ENCODE data around the gene CDKN1A.
A peak's percentile ranks its signal among the peaks of the same experiment; 100 is the strongest.
"Not testable (repeated sequence)": the region's sequence is repeated elsewhere in the genome, so short reads cannot be mapped to it uniquely, and the experiment has no call there.

CDKN1A gene

GRCh38 chr6:36712816-36713215, 34.3 kb downstream of the CDKN1A start:
- in situ Hi-C loops (cut with MboI; ENCODE audit: low pct_unique_long_range_greater_than_20kb, low sequenced_read_pairs): no loop called here
- DNase-seq: no peak

GRCh38 chr6:36713846-36714245, 35.3 kb downstream of the CDKN1A start:
- in situ Hi-C loops (cut with MboI; ENCODE audit: low pct_unique_long_range_greater_than_20kb, low sequenced_read_pairs): no loop called here
- DNase-seq: no peak

DNA sequence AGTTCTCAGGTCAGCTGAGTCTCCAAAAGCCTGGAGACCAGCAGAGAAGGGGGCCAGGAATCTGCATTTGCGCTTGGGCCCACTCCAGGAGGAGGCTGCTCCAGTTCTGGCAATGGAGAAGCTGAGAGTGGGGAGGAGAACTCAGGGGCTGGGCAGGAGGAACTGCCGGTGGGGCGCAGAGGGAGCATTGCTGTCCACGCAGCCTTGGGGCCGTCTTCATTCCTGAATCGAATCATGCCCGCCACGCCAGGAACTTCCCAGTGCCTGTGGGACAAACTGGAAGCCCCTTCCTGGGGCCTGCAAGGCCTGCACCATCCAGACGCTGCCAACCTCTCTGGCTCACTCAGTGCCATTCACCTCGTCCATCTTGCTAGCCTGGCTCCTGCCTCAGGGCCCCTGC, 36.0 kb downstream of the CDKN1A start:
- no peak for DNase-seq
- in situ Hi-C loops (cut with MboI; ENCODE audit: low pct_unique_long_range_greater_than_20kb, low sequenced_read_pairs): no loop called here

DNA sequence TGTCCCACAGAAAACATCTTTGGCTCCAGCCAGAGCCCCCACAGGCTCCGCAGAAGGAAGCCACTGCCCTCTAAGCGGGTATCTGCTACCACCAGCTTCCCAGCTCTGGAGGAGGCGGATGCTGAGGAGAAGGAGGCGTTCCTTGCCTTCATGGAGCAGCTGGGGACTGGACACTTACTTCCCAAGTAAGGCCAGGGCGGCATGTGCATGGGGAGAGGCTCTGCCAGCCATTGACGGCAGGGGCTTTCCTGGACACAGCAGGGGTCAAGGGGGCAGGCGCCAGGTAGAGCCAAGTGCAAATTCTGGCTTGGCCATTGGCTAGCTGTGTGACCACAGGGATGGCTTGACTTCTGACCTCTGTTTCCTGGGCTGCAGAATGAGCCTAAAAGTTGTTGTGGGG, 37.0 kb downstream of the CDKN1A start:
- in situ Hi-C loops (cut with MboI; ENCODE audit: low pct_unique_long_range_greater_than_20kb, low sequenced_read_pairs): no loop called here
- no peak for DNase-seq

GRCh38 chr6:36716476-36717093, 38.1 kb downstream of the CDKN1A start:
- DNase-seq: no peak

GRCh38 chr6:36717231-36717825, 38.8 kb downstream of the CDKN1A start:
- DNase-seq: no peak
- in situ Hi-C loops (cut with MboI; ENCODE audit: low pct_unique_long_range_greater_than_20kb, low sequenced_read_pairs): no loop called here

More at GRCh38 chr6:36716476-36717093, 38.1 kb downstream of the CDKN1A start:
- in situ Hi-C loops (cut with MboI; ENCODE audit: low pct_unique_long_range_greater_than_20kb, low sequenced_read_pairs): no loop called here

DNA sequence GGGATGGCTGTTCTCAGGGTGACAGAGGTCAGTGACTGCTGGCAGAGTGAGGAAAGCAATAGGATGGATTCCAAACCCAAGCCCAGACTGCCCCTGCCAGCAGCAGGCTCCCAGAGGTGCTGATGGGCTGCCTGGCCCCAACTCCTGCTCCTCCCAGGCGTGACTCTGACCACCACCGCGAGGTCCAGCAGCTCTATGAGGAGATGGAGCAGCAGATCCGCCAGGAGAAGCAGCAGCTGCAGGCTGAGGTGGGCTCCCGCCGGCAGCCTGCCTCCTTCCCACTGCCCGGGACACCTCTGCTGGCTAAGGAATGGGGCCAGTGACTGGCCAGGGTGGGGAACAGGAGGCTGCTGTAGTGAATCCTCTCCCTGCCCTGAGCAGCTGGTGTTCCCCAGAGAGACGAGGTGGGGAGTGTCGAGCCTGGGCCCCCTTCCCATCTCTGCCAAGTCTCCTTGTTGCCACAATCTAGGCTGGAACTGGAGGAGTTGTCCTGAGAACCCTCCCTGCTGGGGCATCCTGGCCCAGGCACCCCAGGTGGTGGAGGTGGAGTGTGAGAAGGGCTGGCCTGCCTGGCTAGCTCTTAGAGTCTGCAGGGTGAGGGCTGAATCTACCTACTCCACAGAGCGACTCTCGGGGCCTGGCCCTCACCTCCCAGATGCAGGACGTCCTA, 39.5 kb downstream of the CDKN1A start:
- DNase-seq: no peak
- in situ Hi-C loops (cut with MboI; ENCODE audit: low pct_unique_long_range_greater_than_20kb, low sequenced_read_pairs): no loop called here

- DNase-seq: no peak
- in situ Hi-C loops (cut with MboI; ENCODE audit: low pct_unique_long_range_greater_than_20kb, low sequenced_read_pairs): no loop called here
Observed at GRCh38 chr6:36718560-36718959, 40.0 kb downstream of the CDKN1A start.

DNA sequence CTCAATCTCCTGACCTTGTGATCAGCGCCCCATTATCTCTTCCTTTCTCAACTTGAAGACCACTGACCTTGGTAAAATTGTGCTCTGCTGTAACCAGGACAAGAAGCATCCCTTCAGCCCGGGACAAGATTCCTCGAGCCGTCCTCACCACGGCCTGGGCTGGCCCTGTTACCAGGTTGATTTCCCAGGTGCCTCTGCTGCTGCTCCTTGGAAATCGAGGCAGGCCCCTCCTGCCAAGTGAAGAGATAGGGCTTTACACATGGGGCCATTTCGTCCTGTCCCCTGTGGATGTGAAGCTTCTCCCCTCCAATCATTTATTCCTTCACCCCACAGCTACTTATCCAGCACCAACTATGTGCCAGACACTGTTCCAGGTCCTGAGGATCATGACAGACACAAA, 40.6 kb downstream of the CDKN1A start:
- no peak for DNase-seq
- in situ Hi-C loops (cut with MboI; ENCODE audit: low pct_unique_long_range_greater_than_20kb, low sequenced_read_pairs): no loop called here

DNA sequence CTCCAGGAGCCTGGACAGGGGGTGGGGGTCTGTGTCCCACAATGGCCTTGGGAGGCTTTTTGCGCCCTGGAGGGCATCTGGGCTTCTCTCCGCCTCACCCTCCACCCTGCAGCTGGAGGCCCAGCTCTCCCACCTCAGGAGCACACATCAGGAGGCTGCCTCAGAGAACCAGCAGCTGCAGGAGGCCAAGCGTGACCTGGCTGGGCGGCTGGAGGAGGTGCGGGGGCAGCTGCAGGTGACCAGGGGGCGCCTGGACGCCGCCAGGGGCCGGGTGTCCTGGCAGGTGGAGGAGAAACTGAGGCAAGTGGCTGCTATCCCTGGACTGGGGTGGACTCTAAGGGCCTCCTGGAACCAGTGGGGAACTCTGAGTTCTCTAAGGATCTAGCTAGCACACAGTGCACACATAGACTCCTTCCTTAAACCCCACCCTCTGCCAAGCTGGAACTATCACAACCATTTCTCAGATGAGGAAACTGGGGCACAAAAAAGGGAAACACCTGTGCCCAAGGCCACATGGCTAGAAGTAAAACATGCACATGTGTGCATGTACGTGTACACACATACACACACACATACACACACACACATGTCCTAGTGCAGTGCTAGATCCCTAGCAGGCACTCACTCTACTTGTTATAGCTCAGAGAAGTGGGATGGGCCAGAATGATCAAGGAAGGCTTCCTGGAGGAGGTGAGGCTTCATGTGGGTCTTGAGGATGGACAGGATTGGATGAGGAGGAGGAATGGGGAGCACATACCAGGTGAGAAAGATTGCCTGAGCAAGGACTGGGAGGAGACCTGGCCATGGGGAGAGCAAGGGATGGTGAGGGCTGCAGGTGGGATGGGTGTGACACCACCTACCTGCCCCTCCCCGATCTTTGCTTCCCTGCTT, 42.0 kb downstream of the CDKN1A start:
- no peak for DNase-seq
- in situ Hi-C loops (cut with MboI; ENCODE audit: low pct_unique_long_range_greater_than_20kb, low sequenced_read_pairs): no loop called here

DNA sequence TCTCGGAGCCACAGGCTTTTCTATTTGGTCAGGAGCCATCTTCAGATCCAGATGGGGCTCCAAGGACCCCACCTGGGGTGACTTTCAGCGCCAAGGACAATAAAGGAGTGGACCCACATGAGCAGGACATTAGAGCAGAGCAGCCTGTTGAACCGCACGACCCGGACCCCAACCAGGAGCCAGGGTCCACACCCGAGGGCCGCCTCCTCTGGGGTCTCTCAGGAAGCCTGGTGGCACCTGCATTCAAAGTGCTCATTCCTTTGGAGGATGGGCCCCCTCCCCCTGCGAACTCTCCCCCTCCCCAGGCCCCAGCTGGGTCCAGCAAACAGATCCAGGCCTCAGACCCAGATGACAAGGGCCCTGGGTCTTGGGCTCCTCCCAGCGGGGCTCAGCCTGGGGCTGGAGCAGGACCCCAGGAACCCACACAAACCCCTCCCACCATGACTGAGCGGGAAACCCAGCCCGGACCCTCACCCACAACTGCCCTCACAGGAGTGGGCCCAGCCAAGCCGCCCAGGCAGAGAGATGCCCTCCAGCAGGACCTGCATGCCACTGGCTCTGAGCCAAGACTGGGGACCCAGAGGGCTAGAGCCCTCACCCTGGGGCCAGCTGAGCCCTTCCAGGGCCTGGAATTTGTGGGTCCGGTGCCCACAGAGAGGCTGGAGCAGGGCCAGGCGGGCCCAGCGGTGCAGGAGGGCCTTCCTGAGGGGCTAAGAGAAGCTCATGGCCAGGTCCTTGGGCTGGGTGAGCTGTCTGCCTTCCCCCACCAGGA, 43.0 kb downstream of the CDKN1A start:
- DNase-seq: no peak
- in situ Hi-C loops (cut with MboI; ENCODE audit: low pct_unique_long_range_greater_than_20kb, low sequenced_read_pairs): no loop called here

DNA sequence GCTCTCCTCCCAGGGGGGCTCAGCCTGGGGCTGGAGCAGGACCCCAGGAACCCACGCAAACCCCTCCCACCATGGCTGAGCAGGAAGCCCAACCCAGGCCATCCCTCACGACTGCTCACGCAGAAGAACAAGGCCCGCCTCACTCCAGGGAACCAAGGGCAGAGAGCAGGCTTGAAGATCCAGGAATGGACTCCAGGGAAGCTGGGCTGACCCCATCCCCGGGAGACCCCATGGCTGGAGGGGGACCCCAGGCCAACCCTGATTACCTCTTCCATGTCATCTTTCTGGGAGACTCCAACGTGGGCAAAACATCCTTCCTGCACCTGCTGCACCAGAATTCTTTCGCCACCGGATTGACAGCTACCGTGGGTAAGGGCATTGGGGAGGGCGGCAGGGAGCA, 43.9 kb downstream of the CDKN1A start:
- in situ Hi-C loops (cut with MboI; ENCODE audit: low pct_unique_long_range_greater_than_20kb, low sequenced_read_pairs): no loop called here
- no peak for DNase-seq

GRCh38 chr6:36722879-36723278, 44.4 kb downstream of the CDKN1A start:
- in situ Hi-C loops (cut with MboI; ENCODE audit: low pct_unique_long_range_greater_than_20kb, low sequenced_read_pairs): no loop called here
- no peak for DNase-seq

GRCh38 chr6:36723992-36724391, 45.5 kb downstream of the CDKN1A start:
- in situ Hi-C loops (cut with MboI; ENCODE audit: low pct_unique_long_range_greater_than_20kb, low sequenced_read_pairs); DNase-seq: not testable (repeated sequence)

DNA sequence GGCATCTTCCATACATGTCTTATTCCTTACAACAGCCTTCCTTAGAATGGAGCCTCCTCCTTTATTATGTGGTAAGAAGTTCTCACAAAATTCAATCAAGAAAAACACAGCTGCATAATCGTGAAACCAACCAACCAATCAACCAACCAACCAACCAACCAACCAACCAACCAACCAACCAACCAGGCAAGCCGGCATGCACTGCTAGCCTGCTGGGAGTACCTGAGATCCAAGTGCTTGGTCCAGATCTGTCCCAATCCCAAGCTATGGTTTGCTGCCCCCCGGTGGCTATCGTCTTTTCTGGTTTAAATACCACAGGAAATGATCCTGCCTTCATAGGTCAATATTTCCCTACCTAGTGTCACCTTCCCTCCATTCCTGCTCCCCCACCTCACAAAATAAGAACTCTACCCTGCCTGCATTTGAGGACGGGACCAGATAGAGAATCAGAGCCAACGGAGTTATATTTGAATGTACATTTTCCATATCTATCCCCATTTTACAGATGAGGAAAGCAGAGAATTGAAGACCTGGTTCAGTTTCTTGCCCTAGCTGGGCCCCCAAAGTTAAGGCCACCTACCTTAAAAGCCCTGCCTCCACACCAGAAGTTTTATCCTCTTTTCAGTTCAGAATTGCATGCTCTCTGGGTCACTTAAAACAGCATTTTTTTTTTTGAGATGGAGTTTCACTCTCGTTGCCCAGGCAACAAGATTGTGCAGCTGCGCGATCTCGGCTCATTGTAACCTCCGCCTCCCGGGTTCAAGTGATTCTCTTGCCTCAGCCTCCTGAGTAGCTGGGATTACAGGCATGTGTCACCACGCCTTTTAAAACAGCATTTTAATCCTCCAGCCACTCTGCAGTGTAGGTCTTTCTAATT, 46.2 kb downstream of the CDKN1A start:
- peak; percentile 61 for DNase-seq
- in situ Hi-C loops (cut with MboI; ENCODE audit: low pct_unique_long_range_greater_than_20kb, low sequenced_read_pairs): no loop called here

- no peak for DNase-seq
- in situ Hi-C loops (cut with MboI; ENCODE audit: low pct_unique_long_range_greater_than_20kb, low sequenced_read_pairs): no loop called here
Observed at GRCh38 chr6:36725581-36725980, 47.1 kb downstream of the CDKN1A start.

GRCh38 chr6:36727505-36728021, 49.0 kb downstream of the CDKN1A start:
- peak; percentile 57 for DNase-seq
- in situ Hi-C loops (cut with MboI; ENCODE audit: low pct_unique_long_range_greater_than_20kb, low sequenced_read_pairs): no loop called here

All from KBM-7 (cell line).